Naive thymus-derived CD4-positive, alpha-beta T cell (primary cell): ENCODE results near the gene ILF3. TPM values are rescaled to one million over a fixed set of nuclear protein-coding genes. Genes with fewer than 3 reads are reported as not detected.

ENCODE experiments used
- ATAC-seq: fragments of 150-1000 bp; cut with Tn5 transposase; 2 replicates; pipeline ENCODE4 v1.10.0; 2021; ENCODE audit warnings: mild to moderate bottlenecking, moderate library complexity
- CTCF ChIA-PET: fragments of 350-600 bp; sonication (Branson Sonifier 250); formaldehyde crosslinking; loops from one replicate; lab custom pipeline; 2021; ENCODE audit warnings: antibody characterized with exemption; lab: Charles Lee
- POLR2A ChIA-PET: fragments of 350-600 bp; sonication (Branson Sonifier 250); formaldehyde crosslinking; loops from one replicate; lab custom pipeline; 2021; ENCODE audit warnings: antibody characterized with exemption, inconsistent platforms; lab: Charles Lee
- DNase-seq, 9 donors: peaks; one replicate each; pipeline versions ENCODE4 v3.0.0 to v3.0.0-alpha.2; 2020 to 2022; ENCODE audit warnings: mixed read lengths in 1 of 9
- H3K27ac ChIP-seq: one replicate; pipeline ENCODE4 v1.7.0; 2013; ENCODE audit warnings: mild to moderate bottlenecking, low read depth, low read length, moderate library complexity
- H3K27me3 ChIP-seq, 2 donors: one replicate each; pipeline ENCODE4 v1.7.0; 2013; ENCODE audit warnings: low read length in 2 of 2, mild to moderate bottlenecking in 2 of 2, moderate library complexity in 2 of 2; ENCODE audit not compliant: control insufficient read depth in 2 of 2, insufficient read depth in 2 of 2
- H3K36me3 ChIP-seq, 3 experiments: 1 replicate in 2 of 3; 2 replicates in 1 of 3; pipeline ENCODE4 v1.7.0; 2013; ENCODE audit warnings: low read length in 3 of 3, mild to moderate bottlenecking in 3 of 3, moderate library complexity in 1 of 3; ENCODE audit not compliant: insufficient read depth in 3 of 3, control insufficient read depth in 2 of 3
- H3K4me1 ChIP-seq, 2 donors: one replicate each; pipeline ENCODE4 v1.7.0; 2013; ENCODE audit warnings: low read length in 2 of 2, mild to moderate bottlenecking in 2 of 2, moderate library complexity in 1 of 2; ENCODE audit not compliant: control insufficient read depth in 2 of 2, insufficient read depth in 2 of 2
- H3K4me3 ChIP-seq: 2 replicates; pipeline ENCODE4 v1.7.0; 2013; ENCODE audit warnings: mild to moderate bottlenecking, low read length
- H3K9me3 ChIP-seq, 3 experiments: 1 replicate in 2 of 3; 2 replicates in 1 of 3; pipeline ENCODE4 v1.7.0; 2013; ENCODE audit warnings: low read length in 3 of 3; ENCODE audit not compliant: control insufficient read depth in 2 of 3
- H3K27ac Mint-ChIP-seq, 9 donors: one replicate each; pipeline ENCODE4 v1.8.0; 2020 to 2022; ENCODE audit warnings: mixed read lengths in 9 of 9, mild to moderate bottlenecking in 8 of 9, moderate library complexity in 5 of 9, inconsistent platforms in 2 of 9
- H3K27me3 Mint-ChIP-seq, 5 donors: one replicate each; pipeline ENCODE4 v1.8.0; 2021 to 2022; ENCODE audit warnings: mixed read lengths in 5 of 5, mild to moderate bottlenecking in 1 of 5
- H3K36me3 Mint-ChIP-seq, 5 donors: one replicate each; pipeline ENCODE4 v1.8.0; 2020 to 2022; ENCODE audit warnings: mixed read lengths in 5 of 5, mild to moderate bottlenecking in 3 of 5, inconsistent platforms in 1 of 5
- H3K4me1 Mint-ChIP-seq, 7 donors: one replicate each; pipeline ENCODE4 v1.8.0; 2020 to 2022; ENCODE audit warnings: mixed read lengths in 7 of 7, mild to moderate bottlenecking in 3 of 7, inconsistent platforms in 1 of 7
- H3K4me3 Mint-ChIP-seq, 10 donors: one replicate each; pipeline ENCODE4 v1.8.0; 2020 to 2022; ENCODE audit warnings: mild to moderate bottlenecking in 10 of 10, mixed read lengths in 10 of 10, moderate library complexity in 6 of 10, inconsistent platforms in 2 of 10
- H3K9me3 Mint-ChIP-seq, 11 donors: one replicate each; pipeline ENCODE4 v1.8.0; 2020 to 2022; ENCODE audit warnings: mixed read lengths in 11 of 11, mild to moderate bottlenecking in 4 of 11, inconsistent platforms in 1 of 11, moderate library complexity in 1 of 11
- intact Hi-C, 2 donors: fragments of 100-400 bp; cut with micrococcal nuclease; formaldehyde crosslinking; loops; one replicate each; pipeline ENCODE4 v1.15.1; 2023
- polyA plus RNA-seq, 2 donors: library from polyadenylated mRNA; unstranded; fragments of 300-500 nt; fragmentation: Illumina TruSeq; gene quantifications; one replicate each; pipeline ENCODE4 v1.2.3, GENCODE V29; 2021
- total RNA-seq, 6 experiments: library from RNA in 5 of 6; stranded (reverse) in 5 of 6; gene quantifications; 1 replicate in 5 of 6; 2 replicates in 1 of 6; pipeline ENCODE4 v1.2.3 and lab custom pipeline; 2021 to 2026

Gene ILF3
- total and polyA plus RNA-seq, 7 experiments from 2014 or later, result 91.0 to 515 (median 364) TPM

- peaks cover 10 to 14% of the 10 kb centered on the region in 2 donors for H3K4me1 ChIP-seq
- H3K4me3 ChIP-seq, result no peak within 1 kb of the TSS
These were observed 29.0 kb upstream of the ILF3 start, which contains the start of gene SLC44A2 for GRCh38 chr19:10625003-10625761. Gene SLC44A2, plus strand, starts transcription at chr19:10625553. Its CDS starts 81 bp downstream, at chr19:10625634.

DNA sequence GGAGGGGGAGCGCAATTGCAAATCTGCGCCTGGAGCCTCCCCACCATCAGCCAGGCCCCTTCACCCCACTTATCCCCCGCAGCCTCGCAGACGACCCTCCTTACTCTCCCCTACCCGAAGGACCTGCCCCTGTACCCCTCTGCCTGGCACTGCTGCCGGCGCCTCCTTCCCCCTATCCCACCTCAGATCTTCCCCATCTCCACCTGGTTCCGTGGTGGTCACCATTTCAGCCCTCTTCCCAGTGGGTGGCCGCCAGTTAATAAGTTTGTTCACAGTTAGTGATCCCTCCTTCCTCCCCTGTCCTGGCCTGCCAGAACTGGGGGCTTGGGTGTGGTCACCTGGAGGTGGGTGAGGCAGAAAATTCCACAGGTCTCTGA, 28.4 kb upstream of the ILF3 start:
- Mint-ChIP-seq H3K4me1 (peaks cover 31 to 45% (median 34%) of the 10 kb centered on the region in 7 donors), H3K36me3 (peaks cover 0 to 23% (median 13%) of the 10 kb centered on the region in 5 donors), H3K9me3 (no peaks in the 10 kb centered on the region), H3K27ac (peak overlapping the region in 8 of 9 donors; percentile 20 to 75 (median 60)), H3K27me3 (no peaks in the 10 kb centered on the region), H3K4me3 (peak overlapping the region in 3 of 10 donors; percentile 29 to 41 (median 35))
- ChIA-PET CTCF (interaction anchor here (0.6 to 1.9 kb wide), 2 partner anchors 45 to 75 kb away, joined by 3 to 9 read pairs; no protein-coding TSS in a partner anchor), POLR2A (interaction anchor here (0.7 to 16.7 kb wide), 3 partner anchors 9 to 307 kb away, joined by 5 to 190 read pairs (median 7); no protein-coding TSS in a partner anchor)
- H3K36me3 ChIP-seq, result peaks cover 7 to 37% (median 8%) of the 10 kb centered on the region in 3 experiments
- H3K27me3 ChIP-seq, result no peaks in the 10 kb centered on the region
- ATAC-seq, result no peak
- H3K9me3 ChIP-seq, result no peaks in the 10 kb centered on the region
- DNase-seq, result no peak
- no peak overlapping the region for H3K4me3 ChIP-seq
- peaks cover 10 to 14% of the 10 kb centered on the region in 2 donors for H3K4me1 ChIP-seq
- peak overlapping the region; percentile 48 for H3K27ac ChIP-seq
- intact Hi-C loops, result no loop called here

More at GRCh38 chr19:10625003-10625761, 29.0 kb upstream of the ILF3 start, which contains the start of gene SLC44A2:
- Mint-ChIP-seq H3K27ac (peak within 1 kb of the TSS; percentile 71 to 90 (median 87)), H3K36me3 (peaks cover 0 to 23% (median 15%) of the 10 kb centered on the region in 5 donors), H3K9me3 (no peaks in the 10 kb centered on the region), H3K27me3 (no peaks in the 10 kb centered on the region), H3K4me3 (peak within 1 kb of the TSS; percentile 27 to 66 (median 56)), H3K4me1 (peaks cover 35 to 51% (median 40%) of the 10 kb centered on the region in 7 donors)
- H3K27me3 ChIP-seq, result no peaks in the 10 kb centered on the region
- no peak for DNase-seq
- ChIA-PET POLR2A (interaction anchor here (1.9 to 16.7 kb wide), 2 partner anchors 8 to 20 kb away, joined by 5 to 190 read pairs; no protein-coding TSS in a partner anchor), CTCF (no interaction called here)
- no peaks in the 10 kb centered on the region for H3K9me3 ChIP-seq
- H3K36me3 ChIP-seq, result peaks cover 7 to 37% (median 8%) of the 10 kb centered on the region in 3 experiments
- intact Hi-C loops, result no loop called here
- H3K27ac ChIP-seq, result peak within 1 kb of the TSS; percentile 51
- no peak for ATAC-seq

DNA sequence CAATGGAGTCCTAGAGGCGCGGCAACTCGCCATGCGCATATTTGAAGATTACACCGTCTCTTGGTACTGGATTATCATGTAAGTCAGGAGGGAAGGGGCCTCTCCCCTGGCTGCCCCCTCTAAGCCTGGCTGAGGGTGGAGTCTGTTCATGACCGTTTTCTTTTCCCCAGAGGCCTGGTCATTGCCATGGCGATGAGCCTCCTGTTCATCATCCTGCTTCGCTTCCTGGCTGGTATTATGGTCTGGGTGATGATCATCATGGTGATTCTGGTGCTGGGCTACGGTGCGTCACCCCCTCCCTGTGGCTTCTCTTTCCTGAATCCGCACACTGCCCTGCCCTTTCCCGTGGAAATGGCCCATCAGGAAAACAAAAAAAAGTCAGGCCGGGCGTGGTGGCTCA, 22.3 kb upstream of the ILF3 start:
- H3K4me1 Mint-ChIP-seq, result peaks cover 0 to 5% (median 0%) of the 10 kb centered on the region in 7 donors
- ChIA-PET CTCF (no interaction called here), POLR2A (no interaction called here)
- no peaks in the 10 kb centered on the region for H3K27me3 Mint-ChIP-seq
- peaks cover 0 to 1% (median 0%) of the 10 kb centered on the region in 11 donors for H3K9me3 Mint-ChIP-seq
- H3K27ac ChIP-seq, result no peak overlapping the region
- intact Hi-C loops, result no loop called here
- H3K4me1 ChIP-seq, result no peaks in the 10 kb centered on the region
- H3K9me3 ChIP-seq, result no peaks in the 10 kb centered on the region
- H3K36me3 ChIP-seq, result peaks cover 17 to 88% (median 22%) of the 10 kb centered on the region in 3 experiments
- no peak for ATAC-seq
- H3K27me3 ChIP-seq, result no peaks in the 10 kb centered on the region
- peaks cover 10 to 50% (median 23%) of the 10 kb centered on the region in 5 donors for H3K36me3 Mint-ChIP-seq
- H3K27ac Mint-ChIP-seq, result peak overlapping the region in 4 of 9 donors; percentile 3 to 56 (median 20)
- H3K4me3 ChIP-seq, result no peak overlapping the region
- no peak for DNase-seq
- no peak overlapping the region for H3K4me3 Mint-ChIP-seq

DNA sequence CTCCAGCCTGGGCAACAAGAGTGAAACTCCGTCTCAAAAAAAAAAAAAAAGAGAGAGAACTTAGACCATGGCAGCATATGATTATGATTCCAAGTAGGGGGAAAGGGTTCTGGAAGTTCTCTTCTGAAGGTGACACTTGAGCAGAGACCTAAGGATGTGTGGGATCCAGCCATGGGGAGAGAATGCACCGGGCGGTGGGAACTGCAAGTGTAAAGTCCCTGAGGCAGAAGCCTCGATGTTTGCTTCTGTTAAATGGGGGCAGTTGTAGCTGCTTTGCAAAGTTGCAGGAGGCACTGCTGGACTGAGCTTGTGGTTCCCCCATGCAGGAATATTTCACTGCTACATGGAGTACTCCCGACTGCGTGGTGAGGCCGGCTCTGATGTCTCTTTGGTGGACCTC, 19.7 kb upstream of the ILF3 start:
- H3K4me3 Mint-ChIP-seq, result no peak overlapping the region
- intact Hi-C loops, result no loop called here
- peaks cover 14 to 51% (median 21%) of the 10 kb centered on the region in 5 donors for H3K36me3 Mint-ChIP-seq
- no peak for ATAC-seq
- H3K27ac Mint-ChIP-seq, result peak overlapping the region in 2 of 9 donors; percentile 25 to 59
- H3K4me1 Mint-ChIP-seq, result peaks cover 0 to 12% (median 6%) of the 10 kb centered on the region in 7 donors
- H3K9me3 ChIP-seq, result no peaks in the 10 kb centered on the region
- H3K27me3 ChIP-seq, result no peaks in the 10 kb centered on the region
- H3K27me3 Mint-ChIP-seq, result no peaks in the 10 kb centered on the region
- no peak overlapping the region for H3K4me3 ChIP-seq
- peaks cover 9 to 89% (median 27%) of the 10 kb centered on the region in 3 experiments for H3K36me3 ChIP-seq
- H3K27ac ChIP-seq, result no peak overlapping the region
- peaks cover 0 to 1% (median 0%) of the 10 kb centered on the region in 11 donors for H3K9me3 Mint-ChIP-seq
- CTCF ChIA-PET, result interaction anchor here (0.6 kb wide), 1 partner anchor 24 kb away, joined by 3 read pairs; no protein-coding TSS in a partner anchor
- POLR2A ChIA-PET, result interaction anchor here (0.5 to 1.2 kb wide), 2 partner anchors 15 to 299 kb away, joined by 3 to 5 read pairs; no protein-coding TSS in a partner anchor
- DNase-seq, result no peak
- H3K4me1 ChIP-seq, result no peaks in the 10 kb centered on the region

- POLR2A ChIA-PET, result interaction anchor here (1.2 kb wide), 1 partner anchor 16 kb away, joined by 5 read pairs; no protein-coding TSS in a partner anchor
- no peaks in the 10 kb centered on the region for H3K27me3 ChIP-seq
- Mint-ChIP-seq H3K27ac (peak overlapping the region in 4 of 9 donors; percentile 33 to 59 (median 48)), H3K9me3 (peaks cover 0 to 1% (median 0%) of the 10 kb centered on the region in 11 donors), H3K4me3 (no peak overlapping the region), H3K36me3 (peaks cover 14 to 51% (median 21%) of the 10 kb centered on the region in 5 donors), H3K4me1 (peaks cover 0 to 12% (median 6%) of the 10 kb centered on the region in 7 donors), H3K27me3 (no peaks in the 10 kb centered on the region)
- H3K27ac ChIP-seq, result no peak overlapping the region
- peaks cover 9 to 90% (median 27%) of the 10 kb centered on the region in 3 experiments for H3K36me3 ChIP-seq
- intact Hi-C loops, result no loop called here
- no peaks in the 10 kb centered on the region for H3K4me1 ChIP-seq
- CTCF ChIA-PET, result no interaction called here
- no peaks in the 10 kb centered on the region for H3K9me3 ChIP-seq
- DNase-seq (no peak), ATAC-seq (no peak)
- no peak overlapping the region for H3K4me3 ChIP-seq
These were observed 19.2 kb upstream of the ILF3 start for GRCh38 chr19:10634963-10635362.

DNA sequence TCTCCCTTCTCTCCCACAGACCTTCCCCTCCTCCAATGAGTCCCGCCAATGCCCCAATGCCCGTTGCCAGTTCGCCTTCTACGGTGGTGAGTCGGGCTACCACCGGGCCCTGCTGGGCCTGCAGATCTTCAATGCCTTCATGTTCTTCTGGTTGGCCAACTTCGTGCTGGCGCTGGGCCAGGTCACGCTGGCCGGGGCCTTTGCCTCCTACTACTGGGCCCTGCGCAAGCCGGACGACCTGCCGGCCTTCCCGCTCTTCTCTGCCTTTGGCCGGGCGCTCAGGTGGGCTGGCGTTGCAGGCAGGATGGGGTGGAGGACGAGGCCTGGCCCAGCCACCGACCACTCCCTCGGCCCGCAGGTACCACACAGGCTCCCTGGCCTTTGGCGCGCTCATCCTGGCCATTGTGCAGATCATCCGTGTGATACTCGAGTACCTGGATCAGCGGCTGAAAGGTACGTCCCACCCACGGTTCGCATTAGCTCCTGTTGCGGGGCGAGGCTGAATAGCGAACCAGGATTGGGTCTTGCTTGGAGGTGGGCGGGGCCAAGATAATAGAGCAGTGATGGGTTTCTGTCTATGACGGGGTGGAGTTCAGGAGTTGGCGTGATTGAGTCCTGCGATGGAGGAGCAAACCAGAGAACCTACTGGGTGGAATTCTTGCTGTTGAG, 17.7 kb upstream of the ILF3 start:
- H3K27ac Mint-ChIP-seq, result peak overlapping the region in 8 of 9 donors; percentile 13 to 95 (median 74)
- CTCF ChIA-PET, result interaction anchor here (0.6 kb wide), 1 partner anchor 340 kb away, joined by 3 read pairs; no protein-coding TSS in a partner anchor

More for the DNA sequence above, 17.7 kb upstream of the ILF3 start:
- peaks cover 0 to 14% (median 8%) of the 10 kb centered on the region in 7 donors for H3K4me1 Mint-ChIP-seq
- H3K4me3 Mint-ChIP-seq, result no peak overlapping the region
- no peak overlapping the region for H3K27ac ChIP-seq
- no peaks in the 10 kb centered on the region for H3K4me1 ChIP-seq
- H3K4me3 ChIP-seq, result no peak overlapping the region
- no peaks in the 10 kb centered on the region for H3K27me3 ChIP-seq
- DNase-seq (no peak), ATAC-seq (no peak)
- peaks cover 0 to 1% (median 0%) of the 10 kb centered on the region in 11 donors for H3K9me3 Mint-ChIP-seq
- no peaks in the 10 kb centered on the region for H3K27me3 Mint-ChIP-seq
- no peaks in the 10 kb centered on the region for H3K9me3 ChIP-seq
- peaks cover 14 to 45% (median 16%) of the 10 kb centered on the region in 5 donors for H3K36me3 Mint-ChIP-seq
- POLR2A ChIA-PET, result interaction anchor here (1.1 to 1.4 kb wide), 2 partner anchors 14 to 28 kb away, joined by 3 read pairs; no protein-coding TSS in a partner anchor
- intact Hi-C loops, result no loop called here
- H3K36me3 ChIP-seq, result peaks cover 9 to 91% (median 26%) of the 10 kb centered on the region in 3 experiments
